HCT116 (cell line): Measurements from ENCODE around the gene PRSS57. TPM values are rescaled to one million over a fixed set of nuclear protein-coding genes. Genes with fewer than 3 reads are reported as not detected.
A peak's percentile ranks its signal among the peaks of the same experiment; 100 is the strongest.

Experiments used
- ATAC-seq: fragments of 200-7000 bp; cut with Tn5 transposase; 2 replicates; pipeline ENCODE4 v1.9.1; 2020; ENCODE audit warnings: mild to moderate bottlenecking, moderate library complexity
- BruUV-seq: library from RNA; stranded (reverse); fragments of 400-500 nt; replicated peaks from 2 replicates; lab custom pipeline; 2021; lab: Mats Ljungman, UMichigan
- CTCF ChIA-PET: fragments of 300-600 bp; sonication (Branson Sonifier 250); formaldehyde crosslinking; loops from one replicate; lab custom pipeline; 2021; ENCODE audit warnings: antibody characterized with exemption; lab: Charles Lee
- POLR2A ChIA-PET: fragments of 300-600, 350-600 bp; sonication (Branson Sonifier 250); formaldehyde crosslinking; loops from one replicate; lab custom pipeline; 2021; ENCODE audit warnings: antibody characterized with exemption; lab: Charles Lee
- RAD21 ChIA-PET, 2 experiments: fragments of 300-600 bp; sonication (Branson Sonifier 250); formaldehyde crosslinking; loops; one replicate each; lab custom pipeline; 2023; ENCODE audit warnings: low total read pairs in 2 of 2; ENCODE audit not compliant: uncharacterized antibody in 2 of 2, unreplicated experiment in 2 of 2, low non-redundant PET in 1 of 2; lab: Charles Lee
- DNase-seq: peaks from one replicate; pipeline ENCODE4 v3.0.0-alpha.2; 2010; ENCODE audit warnings: low read depth, low spot score
- H2AFZ ChIP-seq: fragments of 200-600 bp; shearing (Covaris generic), sonication (generic); 2 replicates; pipeline ENCODE4 v1.6.1; 2017; ENCODE audit warnings: low read depth, mixed run types, mixed read lengths, antibody characterized with exemption, low read length; ENCODE audit not compliant: poor library complexity, severe bottlenecking
- H3K27ac ChIP-seq: 2 replicates; pipeline ENCODE4 v1.5.1; 2012; ENCODE audit warnings: low read depth, low read length
- H3K27me3 ChIP-seq: fragments of 200-600 bp; sonication (generic); 2 replicates; pipeline ENCODE4 v1.6.1; 2016; ENCODE audit warnings: mixed run types, low read length, mixed read lengths; ENCODE audit not compliant: insufficient read depth
- H3K36me3 ChIP-seq, 2 experiments: fragments of 200-500 bp in 1 of 2; fragments of 200-600 bp in 1 of 2; sonication (Bioruptor generic) in 1 of 2; sonication (generic) in 1 of 2; 2 replicates each; pipeline versions ENCODE4 v1.5.1 to v1.6.1; 2014 to 2016; ENCODE audit warnings: low read length in 2 of 2, inconsistent platforms in 1 of 2, mixed read lengths in 1 of 2, mixed run types in 1 of 2; ENCODE audit not compliant: insufficient read depth in 2 of 2, control insufficient read depth in 1 of 2
- H3K4me1 ChIP-seq, 2 experiments: fragments of 200-600 bp in 1 of 2; sonication (generic) in 1 of 2; 2 replicates each; pipeline versions ENCODE4 v1.5.1 to v1.6.1; 2012 to 2017; ENCODE audit warnings: low read length in 2 of 2, inconsistent platforms in 1 of 2, mild to moderate bottlenecking in 1 of 2, mixed read lengths in 1 of 2, mixed run types in 1 of 2, moderate library complexity in 1 of 2; ENCODE audit not compliant: insufficient read depth in 2 of 2, control insufficient read depth in 1 of 2
- H3K4me2 ChIP-seq: fragments of 200-600 bp; sonication (generic); 2 replicates; pipeline ENCODE4 v1.6.1; 2017; ENCODE audit warnings: mixed run types, low read length, mixed read lengths
- H3K4me3 ChIP-seq, 2 experiments: fragments of 200-600 bp in 1 of 2; sonication (generic) in 1 of 2; replicated peaks in 1 of 2; 2 replicates each; pipeline ENCODE4 v1.5.1; 2011 to 2016; ENCODE audit warnings: low read length in 2 of 2, control low read depth in 1 of 2, low read depth in 1 of 2, mild to moderate bottlenecking in 1 of 2, mixed read lengths in 1 of 2, mixed run types in 1 of 2
- H3K79me2 ChIP-seq: fragments of 200-600 bp; sonication (generic); 2 replicates; pipeline ENCODE4 v1.6.1; 2017; ENCODE audit warnings: mild to moderate bottlenecking, mixed run types, low read length, moderate library complexity, mixed read lengths; ENCODE audit not compliant: insufficient read depth
- H3K9ac ChIP-seq: fragments of 200-600 bp; sonication (generic); 2 replicates; pipeline ENCODE4 v1.6.1; 2016; ENCODE audit warnings: low read length, mixed read lengths
- H3K9me2 ChIP-seq: fragments of 200-600 bp; sonication (generic), shearing (Covaris generic); 2 replicates; pipeline ENCODE4 v1.6.1; 2017; ENCODE audit warnings: mixed run types, mild to moderate bottlenecking, moderate library complexity; ENCODE audit not compliant: insufficient read depth
- H3K9me3 ChIP-seq, 2 experiments: fragments of 200-500 bp in 1 of 2; fragments of 200-600 bp in 1 of 2; sonication (Bioruptor generic) in 1 of 2; sonication (generic) in 1 of 2; 2 replicates each; pipeline ENCODE4 v1.6.1; 2014 to 2017; ENCODE audit warnings: low read length in 2 of 2, mixed read lengths in 2 of 2, inconsistent platforms in 1 of 2, low read depth in 1 of 2, mild to moderate bottlenecking in 1 of 2, mixed run types in 1 of 2, moderate library complexity in 1 of 2; ENCODE audit not compliant: control insufficient read depth in 1 of 2, insufficient read depth in 1 of 2
- H4K20me1 ChIP-seq: fragments of 200-600 bp; sonication (generic), shearing (Covaris generic); 2 replicates; pipeline ENCODE4 v1.6.1; 2017; ENCODE audit warnings: mixed run types, mild to moderate bottlenecking, moderate library complexity; ENCODE audit not compliant: insufficient read depth
- CBX3 ChIP-seq: IDR thresholded peaks from 2 replicates; pipeline ENCODE4 v1.6.1; 2012; ENCODE audit warnings: low read depth
- CEBPB ChIP-seq: IDR thresholded peaks from 2 replicates; pipeline ENCODE4 v1.6.1; 2012; ENCODE audit warnings: low read depth
- CTCF ChIP-seq, 3 experiments: fragments of 200-600 bp in 1 of 3; sonication (generic) in 1 of 3; IDR thresholded peaks in 2 of 3; conservative IDR thresholded peaks in 1 of 3; 2 replicates each; pipeline ENCODE4 v1.5.1; 2012 to 2017; ENCODE audit warnings: low read depth in 2 of 3, low read length in 2 of 3, antibody characterized with exemption in 1 of 3, borderline replicate concordance in 1 of 3, control low read depth in 1 of 3, mild to moderate bottlenecking in 1 of 3, mixed read lengths in 1 of 3, mixed run types in 1 of 3, moderate library complexity in 1 of 3; ENCODE audit not compliant: insufficient read depth in 1 of 3
- EGR1 ChIP-seq: IDR thresholded peaks from 2 replicates; pipeline ENCODE4 v1.6.1; 2012; ENCODE audit warnings: low read depth
- FOSL1 ChIP-seq: IDR thresholded peaks from 2 replicates; pipeline ENCODE4 v1.6.1; 2012; ENCODE audit warnings: low read depth
- MAX ChIP-seq: IDR thresholded peaks from 2 replicates; pipeline ENCODE4 v1.6.1; 2012
- POLR2AphosphoS5 ChIP-seq: IDR thresholded peaks from 2 replicates; pipeline ENCODE4 v1.6.1; 2011; ENCODE audit warnings: mild to moderate bottlenecking, low read depth, low read length, moderate library complexity
- REST ChIP-seq: IDR thresholded peaks from 2 replicates; pipeline ENCODE4 v1.6.1; 2012; ENCODE audit warnings: low read depth
- SP1 ChIP-seq: IDR thresholded peaks from 2 replicates; pipeline ENCODE4 v1.6.1; 2012; ENCODE audit warnings: low read depth
- TCF7L2 ChIP-seq: IDR thresholded peaks from 2 replicates; pipeline ENCODE4 v1.7.0; 2011; ENCODE audit warnings: borderline replicate concordance, inconsistent platforms; ENCODE audit not compliant: insufficient read depth, insufficient read length; ENCODE audit errors: extremely low read depth
- YY1 ChIP-seq: IDR thresholded peaks from 2 replicates; pipeline ENCODE4 v1.6.1; 2011; ENCODE audit warnings: low read length, low read depth, moderate library complexity, mild to moderate bottlenecking; ENCODE audit not compliant: insufficient replicate concordance; ENCODE audit errors: extremely low read depth
- intact Hi-C: fragments of 100-400 bp; cut with micrococcal nuclease; formaldehyde crosslinking; loops from 2 replicates; pipeline ENCODE4 v1.10.0; 2022
- total RNA-seq: library from RNA; stranded (reverse); gene quantifications from one replicate; pipeline ENCODE4 v1.2.1, GENCODE V29; 2021; ENCODE audit not compliant: unreplicated experiment

Gene PRSS57
- total RNA-seq, 1 experiment from 2014 or later = not detected

GRCh38 chr19:648305-648704, 46.9 kb downstream of the PRSS57 start:
- Histone ChIP-seq H3K9ac (no peak overlapping the region), H3K79me2 (peaks cover 34% of the 10 kb centered on the region), H3K27ac (no peak overlapping the region), H3K4me1 (no peaks in the 10 kb centered on the region), H3K9me3 (no peaks in the 10 kb centered on the region), H3K36me3 (peaks cover 11 to 37% of the 10 kb centered on the region in 2 experiments; a peak in 3 of 4 replicates), H3K27me3 (no peaks in the 10 kb centered on the region), H3K9me2 (no peaks in the 10 kb centered on the region), H4K20me1 (no peaks in the 10 kb centered on the region), H2AFZ (no peak overlapping the region), H3K4me3 (no peak overlapping the region), H3K4me2 (no peak overlapping the region)
- TF ChIP-seq CTCF (IDR thresholded peaks at IDR 0.05 in 2 of 3, conservative IDR thresholded peaks at IDR 0.05 in 1 of 3; ENCODE audit: borderline replicate concordance in 1 of 3, insufficient read depth in 1 of 3, low read depth in 2 of 3, low read length in 2 of 3) (no peak), FOSL1 (no peak), CEBPB (no peak), YY1 (no peak), EGR1 (no peak), SP1 (no peak)
- BruUV-seq = no TSS peak
- intact Hi-C loops = no loop called here
- no peak for ATAC-seq
- DNase-seq = no peak
- RAD21 ChIA-PET = no interaction called here
- POLR2A ChIA-PET = no interaction called here
- CTCF ChIA-PET = no interaction called here

GRCh38 chr19:647566-648284, 47.5 kb downstream of the PRSS57 start:
- TF ChIP-seq CEBPB (no peak), YY1 (no peak), POLR2AphosphoS5 (no peak), TCF7L2 (no peak), MAX (no peak), EGR1 (no peak), REST (no peak), CBX3 (no peak)
- no peak overlapping the region for H3K4me3 ChIP-seq
- BruUV-seq = TSS peak; percentile 66
- intact Hi-C loops = no loop called here
- H3K4me2 ChIP-seq = no peak overlapping the region
- H3K4me1 ChIP-seq = no peaks in the 10 kb centered on the region
- DNase-seq = no peak
- no peak overlapping the region for H3K9ac ChIP-seq
- no peaks in the 10 kb centered on the region for H4K20me1 ChIP-seq
- no peak overlapping the region for H2AFZ ChIP-seq
- H3K9me3 ChIP-seq = no peaks in the 10 kb centered on the region
- CTCF ChIA-PET = no interaction called here
- RAD21 ChIA-PET = no interaction called here
- ATAC-seq = no peak
- H3K27me3 ChIP-seq = no peaks in the 10 kb centered on the region
- no peaks in the 10 kb centered on the region for H3K9me2 ChIP-seq
- H3K27ac ChIP-seq = no peak overlapping the region
- POLR2A ChIA-PET = no interaction called here
- H3K79me2 ChIP-seq = peaks cover 28% of the 10 kb centered on the region
- H3K36me3 ChIP-seq = peaks cover 11 to 31% of the 10 kb centered on the region in 2 experiments; a peak in 3 of 4 replicates
